22Rv1 (cell line): ENCODE results near the gene ANGPT4.

Experiments
- CTCF ChIP-seq: fragments of 450-650 bp; IDR thresholded peaks from 2 replicates; pipeline ENCODE4 v1.5.1; 2017; ENCODE audit warnings: mild to moderate bottlenecking
- ZFX ChIP-seq: fragments of 450-650 bp; IDR thresholded peaks from 2 replicates; pipeline ENCODE4 v1.6.1; 2017; ENCODE audit warnings: antibody characterized with exemption, borderline replicate concordance

- TF ChIP-seq CTCF (no peak), ZFX (no peak)
Observed at GRCh38 chr20:939606-940005, 23.5 kb upstream of the ANGPT4 start.
